GM21390 (cell line): ENCODE data around the gene EIF3D.

ENCODE experiments used
- ATAC-seq: cut with Tn5 transposase; IDR thresholded peaks from one replicate; pipeline ENCODE4 v1.9.1; 2021; ENCODE audit not compliant: unreplicated experiment

Gene EIF3D

DNA sequence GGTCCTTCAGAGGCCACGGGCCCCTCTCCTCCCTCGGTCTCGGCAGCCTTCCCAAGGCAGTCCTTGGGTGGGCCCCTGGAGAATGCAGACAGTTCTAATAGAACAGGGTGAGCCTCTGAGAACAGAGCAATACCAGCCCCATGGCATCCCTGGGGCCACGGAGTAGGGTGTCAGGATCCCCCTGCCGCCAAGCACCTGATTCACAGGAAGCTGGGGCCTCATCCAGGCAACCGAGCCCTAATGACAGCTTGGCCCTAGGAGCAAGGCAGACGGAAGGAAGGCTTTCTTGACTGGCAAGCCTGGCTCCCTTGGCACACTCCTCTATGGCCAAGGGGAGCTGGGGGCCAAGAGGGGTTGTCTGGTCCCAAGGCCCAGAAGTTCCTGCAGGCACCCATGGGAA is 62.7 kb downstream of the EIF3D start:
- ATAC-seq: no peak

DNA sequence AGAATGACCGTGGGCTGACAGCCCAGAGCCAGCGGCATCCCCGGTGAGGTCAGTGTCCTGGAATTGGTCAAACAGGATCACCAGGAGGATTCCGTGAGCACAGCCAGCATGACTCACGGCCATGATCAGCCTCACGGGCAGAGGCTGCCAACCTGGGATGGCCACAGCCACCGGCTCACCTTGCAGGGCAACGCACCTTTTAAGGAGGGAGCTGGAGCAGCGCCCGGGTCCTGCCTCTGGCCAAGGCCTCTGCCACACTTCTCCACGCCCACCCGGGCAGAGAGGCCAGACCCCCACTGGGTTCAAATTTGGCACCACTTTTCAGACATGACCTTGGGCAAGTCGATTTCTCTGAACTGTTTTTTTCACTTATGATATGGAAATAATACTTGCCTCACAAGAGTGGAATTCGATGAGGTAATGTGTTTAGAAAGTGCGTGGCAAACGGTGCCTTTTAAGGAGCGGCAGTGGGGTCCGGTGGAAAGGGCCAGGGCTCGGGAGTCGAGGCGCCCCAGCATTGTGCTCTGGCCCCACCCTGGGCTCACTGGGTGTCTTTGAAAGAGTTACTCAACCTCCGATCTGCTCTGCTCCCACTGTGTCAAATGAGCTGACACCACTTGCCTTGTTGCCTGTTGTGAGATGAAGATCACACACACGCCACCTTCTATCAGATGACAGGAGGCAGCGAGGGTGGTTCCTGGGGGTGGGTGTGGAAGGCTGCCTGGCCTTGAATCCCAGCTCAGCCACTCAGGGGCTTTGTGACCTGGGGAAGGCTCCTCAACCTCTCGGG is 63.5 kb downstream of the EIF3D start:
- ATAC-seq: no peak

DNA sequence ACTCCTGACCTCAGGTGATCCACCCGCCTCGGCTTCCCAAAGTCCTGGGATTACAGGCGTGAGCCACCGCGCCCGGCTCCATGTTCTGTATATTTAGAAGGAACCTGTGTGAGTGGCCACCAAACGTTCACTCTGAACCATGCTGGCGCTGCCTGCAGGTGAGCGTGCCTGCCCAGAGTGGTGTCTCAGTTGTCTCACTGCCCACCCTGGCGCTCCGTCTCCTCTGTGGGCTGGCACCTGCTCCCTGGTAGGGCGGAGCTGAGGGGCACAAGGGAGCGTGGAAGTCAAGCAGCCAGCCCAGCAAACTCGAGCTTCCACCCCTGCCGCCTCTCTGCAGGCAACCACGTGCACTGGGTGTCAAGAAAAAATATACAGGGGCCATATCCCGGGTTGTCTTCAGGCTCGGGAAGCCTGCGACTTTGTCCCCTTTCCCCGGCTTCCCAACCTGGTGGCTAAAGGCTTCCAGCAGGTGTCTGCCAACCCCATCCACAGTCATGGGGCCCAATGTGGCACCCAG is 64.2 kb downstream of the EIF3D start:
- no peak for ATAC-seq

DNA sequence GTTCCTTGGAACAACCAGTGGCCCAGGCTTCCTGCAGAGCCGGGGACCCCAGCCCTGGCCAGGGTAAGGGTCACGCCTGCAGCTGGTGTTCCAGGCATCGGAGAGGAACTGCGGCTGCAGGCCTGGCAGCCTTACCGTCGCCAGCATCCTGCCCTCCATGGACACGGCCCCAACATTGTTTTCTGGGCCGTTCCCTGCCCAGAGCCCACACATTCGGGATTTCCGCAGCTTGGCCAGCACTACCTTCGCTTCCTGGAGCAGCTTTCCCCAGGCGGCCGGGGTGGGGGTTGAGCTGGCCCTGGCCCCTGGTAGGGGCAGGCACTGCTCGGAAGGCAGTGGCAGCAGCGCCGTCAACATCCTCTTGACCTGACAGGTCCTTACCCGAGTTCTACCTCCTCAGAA is 65.2 kb downstream of the EIF3D start:
- ATAC-seq: no peak

DNA sequence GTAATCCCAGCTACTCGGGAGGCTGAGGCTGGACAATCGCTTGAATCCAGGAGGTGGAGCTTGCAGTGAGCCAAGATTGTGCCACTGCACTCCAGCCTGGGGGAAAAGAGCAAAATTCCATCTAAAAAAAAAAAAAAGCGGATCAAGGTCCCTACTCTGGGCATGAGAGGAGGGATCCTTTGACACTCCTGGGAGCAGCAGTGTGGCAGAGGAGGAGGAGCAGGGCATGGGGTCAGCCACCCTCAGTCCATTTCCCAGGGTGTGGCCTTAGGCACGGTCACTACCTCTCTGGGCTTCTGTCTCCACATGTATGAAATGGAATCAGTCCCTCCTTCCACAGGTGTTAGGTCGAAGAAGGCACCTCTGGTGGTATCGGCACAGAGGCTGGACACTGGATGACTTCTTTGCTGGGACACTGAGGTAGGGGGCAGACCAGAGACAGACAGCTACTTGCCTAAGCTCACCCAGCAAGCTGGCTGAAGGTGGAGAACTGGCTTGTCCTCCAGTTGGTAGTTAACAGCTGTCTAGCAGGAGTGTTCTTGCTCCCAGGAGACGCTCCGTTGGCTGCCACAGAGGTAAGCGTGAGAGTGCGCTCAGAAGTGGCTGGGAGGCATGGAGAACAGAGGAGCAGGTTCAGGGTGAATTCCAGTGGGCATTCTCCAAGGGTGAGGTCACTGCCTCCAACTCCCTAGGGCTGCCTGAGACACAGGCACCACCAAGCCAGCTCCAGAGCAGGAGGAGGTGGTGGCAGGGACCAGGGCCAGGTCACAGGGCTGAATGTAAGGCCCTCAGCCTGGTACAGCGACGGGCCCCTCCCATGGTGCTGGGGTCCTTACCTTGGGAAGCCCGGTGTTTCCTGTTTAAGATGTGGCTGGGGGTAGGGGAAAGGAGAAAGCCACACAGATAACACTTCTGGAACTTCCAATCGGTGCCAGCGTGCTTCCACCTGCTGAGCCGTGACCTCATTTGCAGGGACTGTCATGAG is 67.0 kb downstream of the EIF3D start:
- no peak for ATAC-seq
